Ovary (tissue), 3 donors: Measurements from ENCODE around the gene ABCA8.

Source experiments
- EP300 ChIP-seq: sonication (generic); formaldehyde crosslinking; IDR thresholded peaks from one replicate; pipeline ENCODE4 v1.6.1; 2017; ENCODE audit warnings: antibody characterized with exemption
- POLR2A ChIP-seq: fragments of 450-650 bp; IDR thresholded peaks from one replicate; pipeline ENCODE4 v1.6.1; 2017; ENCODE audit warnings: antibody characterized with exemption, mild to moderate bottlenecking, moderate library complexity
- TF ChIP-seq, protein P1 (sequence below), 3 donors: fragments of 450-650 bp in 2 of 3; fragments of 200-600 bp in 1 of 3; IDR thresholded peaks; one replicate each; pipeline versions ENCODE4 v1.5.1 to v1.8.0; 2016 to 2022; ENCODE audit warnings: antibody characterized with exemption in 3 of 3, mild to moderate bottlenecking in 1 of 3
- donor health status: DM: no; HTN: no; CAD: no.

DNA sequence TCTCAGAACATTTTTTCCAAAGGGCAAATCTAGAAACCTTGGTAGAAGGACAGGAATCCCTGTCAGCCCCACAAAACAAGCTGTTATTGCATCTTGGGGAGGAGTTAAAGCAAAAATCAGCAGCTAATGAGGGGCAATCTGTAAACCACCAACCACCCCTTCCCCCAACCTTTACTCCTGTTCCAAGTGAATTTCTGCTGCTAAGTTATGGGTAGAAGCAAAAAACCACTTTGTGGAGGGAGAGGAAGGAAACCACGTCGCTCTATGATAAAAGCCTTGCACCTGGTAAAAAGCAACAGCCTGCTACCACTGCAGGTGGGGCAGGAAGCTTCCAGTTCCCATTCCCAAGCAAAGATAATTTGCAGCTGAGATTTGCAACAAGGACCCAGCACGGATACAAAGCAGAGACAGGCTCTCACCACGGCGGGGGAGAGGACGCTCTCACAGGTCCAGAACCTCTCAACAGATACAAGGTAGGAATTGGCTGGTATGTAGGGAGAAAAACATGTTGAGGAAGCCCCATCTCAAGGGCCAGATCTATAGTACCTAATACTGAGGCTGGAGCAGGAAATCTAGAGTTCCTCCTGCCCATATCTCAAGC is 10.7 kb downstream of the ABCA8 start:
- TF ChIP-seq, protein P1, sequence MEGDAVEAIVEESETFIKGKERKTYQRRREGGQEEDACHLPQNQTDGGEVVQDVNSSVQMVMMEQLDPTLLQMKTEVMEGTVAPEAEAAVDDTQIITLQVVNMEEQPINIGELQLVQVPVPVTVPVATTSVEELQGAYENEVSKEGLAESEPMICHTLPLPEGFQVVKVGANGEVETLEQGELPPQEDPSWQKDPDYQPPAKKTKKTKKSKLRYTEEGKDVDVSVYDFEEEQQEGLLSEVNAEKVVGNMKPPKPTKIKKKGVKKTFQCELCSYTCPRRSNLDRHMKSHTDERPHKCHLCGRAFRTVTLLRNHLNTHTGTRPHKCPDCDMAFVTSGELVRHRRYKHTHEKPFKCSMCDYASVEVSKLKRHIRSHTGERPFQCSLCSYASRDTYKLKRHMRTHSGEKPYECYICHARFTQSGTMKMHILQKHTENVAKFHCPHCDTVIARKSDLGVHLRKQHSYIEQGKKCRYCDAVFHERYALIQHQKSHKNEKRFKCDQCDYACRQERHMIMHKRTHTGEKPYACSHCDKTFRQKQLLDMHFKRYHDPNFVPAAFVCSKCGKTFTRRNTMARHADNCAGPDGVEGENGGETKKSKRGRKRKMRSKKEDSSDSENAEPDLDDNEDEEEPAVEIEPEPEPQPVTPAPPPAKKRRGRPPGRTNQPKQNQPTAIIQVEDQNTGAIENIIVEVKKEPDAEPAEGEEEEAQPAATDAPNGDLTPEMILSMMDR (IDR thresholded peaks at IDR 0.05), result no peak
- TF ChIP-seq POLR2A (no peak), EP300 (no peak)
